Endothelial cell of umbilical vein (primary cell): ENCODE data around the gene SDCBP2. TPM values are rescaled to one million over a fixed set of nuclear protein-coding genes. Genes with fewer than 3 reads are reported as not detected.

ENCODE experiments used
- BruUV-seq: library from RNA; stranded (reverse); fragments of 400-500 nt; replicated peaks from 2 replicates; lab custom pipeline; 2021; lab: Mats Ljungman, UMichigan
- CTCF ChIA-PET: fragments of 300-600, 350-600 bp; sonication (Branson Sonifier 250); formaldehyde crosslinking; loops from one replicate; lab custom pipeline; 2021; ENCODE audit warnings: antibody characterized with exemption, inconsistent platforms; lab: Charles Lee
- POLR2A ChIA-PET: fragments of 300-600, 350-600 bp; sonication (Branson Sonifier 250); formaldehyde crosslinking; loops from one replicate; lab custom pipeline; 2021; ENCODE audit warnings: antibody characterized with exemption, inconsistent platforms; lab: Charles Lee
- DNase-seq: peaks from one replicate; pipeline ENCODE4 v3.0.0-alpha.2; 2011; ENCODE audit warnings: low read depth, low spot score
- FAIRE-seq: peaks from 2 replicates; lab custom pipeline; 2011; peaks lifted over from hg19 to GRCh38; lab: Jason Lieb, UNC
- H2AFZ ChIP-seq: 2 replicates; pipeline ENCODE4 v1.6.0; 2012; ENCODE audit warnings: low read depth, low read length, control low read depth, inconsistent platforms
- H3K27ac ChIP-seq: 2 replicates; pipeline ENCODE4 v1.5.1; 2011; ENCODE audit warnings: low read depth, mild to moderate bottlenecking, control low read depth, low read length, moderate library complexity; ENCODE audit not compliant: insufficient read depth
- H3K27me3 ChIP-seq, 2 experiments: 2 replicates each; pipeline versions ENCODE4 v1.6.0 to v1.6.1; 2011; ENCODE audit warnings: low read length in 2 of 2, mixed read lengths in 1 of 2; ENCODE audit not compliant: control insufficient read depth in 2 of 2, insufficient read depth in 2 of 2
- H3K36me3 ChIP-seq, 2 experiments: 2 replicates in 1 of 2; 3 replicates in 1 of 2; pipeline ENCODE4 v1.5.1; 2011; ENCODE audit warnings: low read length in 2 of 2, mild to moderate bottlenecking in 1 of 2, moderate library complexity in 1 of 2; ENCODE audit not compliant: control insufficient read depth in 2 of 2, insufficient read depth in 2 of 2; ENCODE audit errors: extremely low read depth in 1 of 2
- H3K4me1 ChIP-seq: 3 replicates; pipeline ENCODE4 v1.5.1; 2011; ENCODE audit warnings: mild to moderate bottlenecking, low read length; ENCODE audit not compliant: control insufficient read depth, insufficient read depth; ENCODE audit errors: extremely low read depth
- H3K4me2 ChIP-seq: 2 replicates; pipeline ENCODE4 v1.6.1; 2011; ENCODE audit warnings: low read length, control low read depth, mixed read lengths; ENCODE audit not compliant: insufficient read depth
- H3K4me3 ChIP-seq, 3 experiments: fragments of 200-600 bp in 1 of 3; sonication (generic), shearing (Covaris generic) in 1 of 3; replicated peaks in 1 of 3; 2 replicates each; pipeline ENCODE4 v1.5.1; 2011 to 2016; ENCODE audit warnings: control low read depth in 3 of 3, low read length in 3 of 3, mild to moderate bottlenecking in 2 of 3, inconsistent platforms in 1 of 3, low read depth in 1 of 3, moderate library complexity in 1 of 3; ENCODE audit not compliant: insufficient read depth in 1 of 3
- H3K79me2 ChIP-seq: 2 replicates; pipeline ENCODE4 v1.6.0; 2012; ENCODE audit warnings: low read length, inconsistent platforms; ENCODE audit not compliant: control insufficient read depth, insufficient read depth
- H3K9ac ChIP-seq: replicated peaks from 2 replicates; pipeline ENCODE3; 2011; ENCODE audit warnings: low read length, control low read depth; ENCODE audit not compliant: insufficient read depth; ENCODE audit errors: extremely low read depth
- H3K9me1 ChIP-seq: replicated peaks from 3 replicates; pipeline ENCODE4 v1.6.0; 2011; ENCODE audit warnings: mild to moderate bottlenecking, low read length; ENCODE audit not compliant: control insufficient read depth, insufficient read depth; ENCODE audit errors: extremely low read depth
- H3K9me3 ChIP-seq: replicated peaks from 2 replicates; pipeline ENCODE4 v1.5.1; 2012; ENCODE audit warnings: low read length, inconsistent platforms; ENCODE audit not compliant: control insufficient read depth, insufficient read depth
- H4K20me1 ChIP-seq: replicated peaks from 2 replicates; pipeline ENCODE3; 2011; ENCODE audit warnings: mild to moderate bottlenecking, low read length; ENCODE audit not compliant: control insufficient read depth, insufficient read depth; ENCODE audit errors: extremely low read depth
- CTCF ChIP-seq, 2 donors: IDR thresholded peaks; 1 replicate in 1 of 2; 2 replicates in 1 of 2; pipeline ENCODE4 v1.5.1; 2011; ENCODE audit warnings: low read length in 2 of 2, mild to moderate bottlenecking in 2 of 2, moderate library complexity in 2 of 2, control low read depth in 1 of 2, inconsistent platforms in 1 of 2, low read depth in 1 of 2; ENCODE audit not compliant: insufficient read depth in 1 of 2; ENCODE audit errors: extremely low read depth in 1 of 2
- EZH2 ChIP-seq: IDR thresholded peaks from 2 replicates; pipeline ENCODE4 v1.6.1; 2012; ENCODE audit warnings: borderline replicate concordance, low read depth, mild to moderate bottlenecking, moderate library complexity, low read length, inconsistent platforms; ENCODE audit not compliant: severe bottlenecking
- FOS ChIP-seq: IDR thresholded peaks from 2 replicates; pipeline ENCODE4 v1.6.1; 2011; ENCODE audit warnings: mild to moderate bottlenecking, low read length, moderate library complexity, borderline replicate concordance; ENCODE audit not compliant: insufficient read depth
- GATA2 ChIP-seq: IDR thresholded peaks from 2 replicates; pipeline ENCODE4 v1.7.0; 2011; ENCODE audit warnings: low read depth, mild to moderate bottlenecking, moderate library complexity, mixed read lengths, low read length; ENCODE audit not compliant: insufficient read length, insufficient read depth
- JUN ChIP-seq: IDR thresholded peaks from 2 replicates; pipeline ENCODE4 v1.6.1; 2011; ENCODE audit warnings: borderline replicate concordance, low read depth; ENCODE audit not compliant: insufficient read length, insufficient read depth
- MAX ChIP-seq: IDR thresholded peaks from 2 replicates; pipeline ENCODE4 v1.6.1; 2011; ENCODE audit not compliant: insufficient read depth, insufficient read length
- MYC ChIP-seq: IDR thresholded peaks from one replicate; pipeline ENCODE4 v1.6.1; 2011; ENCODE audit warnings: mild to moderate bottlenecking, low read depth, low read length
- POLR2A ChIP-seq: IDR thresholded peaks from 2 replicates; pipeline ENCODE4 v1.6.1; 2012; ENCODE audit warnings: low read depth, mild to moderate bottlenecking, control low read depth, low read length
- POLR2AphosphoS5 ChIP-seq: IDR thresholded peaks from 2 replicates; pipeline ENCODE4 v1.6.1; 2012; ENCODE audit warnings: low read depth, mild to moderate bottlenecking, control low read depth, low read length, moderate library complexity; ENCODE audit not compliant: insufficient read depth
- dilution Hi-C: fragments of 300-500 bp; cut with MboI; formaldehyde crosslinking; loops from one replicate; pipeline ENCODE4 v1.15.0; 2019; ENCODE audit warnings: low sequenced_read_pairs; ENCODE audit not compliant: extremely low pct_ligation_motif_present
- intact Hi-C: fragments of 100-400 bp; cut with micrococcal nuclease; formaldehyde crosslinking; loops from one replicate; pipeline ENCODE4 v1.10.0; 2022
- polyA plus RNA-seq, 4 experiments: library from polyadenylated mRNA; depleted of rRNA in 3 of 4; stranded (reverse) in 3 of 4; unstranded in 1 of 4; fragments of >200 nt; gene quantifications; 2 replicates each; pipeline versions ENCODE4 v1.2.1 to v1.2.3, GENCODE V29; 2011 to 2012; ENCODE audit warnings: missing spikeins in 1 of 4
- total RNA-seq: library from RNA; stranded (reverse); gene quantifications from 2 replicates; pipeline ENCODE4 v1.2.3, GENCODE V29; 2021

SDCBP2 gene
- total and polyA plus RNA-seq, 2 donors (not counting 3 experiments of a cell fraction or from before 2014, with no cell fraction given) = 6.9 to 9.0 TPM

- Histone ChIP-seq H3K9me3 (no peaks in the 10 kb centered on the region), H3K9ac (no peak overlapping the region), H2AFZ (no peak overlapping the region), H3K4me1 (peaks cover 12% of the 10 kb centered on the region), H4K20me1 (no peaks in the 10 kb centered on the region), H3K27ac (no peak overlapping the region), H3K27me3 (no peaks in the 10 kb centered on the region), H3K79me2 (no peaks in the 10 kb centered on the region), H3K9me1 (no peaks in the 10 kb centered on the region), H3K4me2 (no peak overlapping the region), H3K4me3 (no peak overlapping the region), H3K36me3 (no peaks in the 10 kb centered on the region)
- FAIRE-seq (no peak), DNase-seq (no peak)
- TF ChIP-seq MYC = no peak
- intact Hi-C loops = no loop called here
- POLR2A ChIA-PET = no interaction called here
- no TSS peak for BruUV-seq
- dilution Hi-C loops = no loop called here
- CTCF ChIA-PET = no interaction called here
Measured at GRCh38 chr20:1297486-1297885, 31.5 kb downstream of the SDCBP2 start.

GRCh38 chr20:1296922-1297321 is 32.0 kb downstream of the SDCBP2 start:
- no peaks in the 10 kb centered on the region for H3K9me1 ChIP-seq
- ChIA-PET POLR2A (no interaction called here), CTCF (no interaction called here)
- H4K20me1 ChIP-seq = no peaks in the 10 kb centered on the region
- FAIRE-seq = no peak
- no peak overlapping the region for H3K9ac ChIP-seq
- no peak for DNase-seq
- no peaks in the 10 kb centered on the region for H3K9me3 ChIP-seq
- no peak overlapping the region for H3K27ac ChIP-seq
- no peaks in the 10 kb centered on the region for H3K79me2 ChIP-seq
- TF ChIP-seq POLR2A (no peak), JUN (no peak), CTCF (IDR thresholded peaks at IDR 0.05; ENCODE audit: extremely low read depth in 1 of 2, insufficient read depth in 1 of 2, low read depth in 1 of 2, low read length in 2 of 2) (no peak), POLR2AphosphoS5 (no peak), MYC (no peak), GATA2 (no peak), FOS (no peak), MAX (no peak), EZH2 (no peak)
- BruUV-seq = no TSS peak
- no peak overlapping the region for H2AFZ ChIP-seq
- H3K4me2 ChIP-seq = no peak overlapping the region
- peaks cover 12% of the 10 kb centered on the region for H3K4me1 ChIP-seq
- dilution Hi-C loops = no loop called here
- intact Hi-C loops = no loop called here
- H3K27me3 ChIP-seq = no peaks in the 10 kb centered on the region
- no peaks in the 10 kb centered on the region for H3K36me3 ChIP-seq
- H3K4me3 ChIP-seq = no peak overlapping the region
